ENCODE data around the gene CNOT1.

CNOT1 gene

GRCh38 chr16:58475091-58475619, 154.5 kb downstream of the CNOT1 start:
- DNase-seq = no peak

DNA sequence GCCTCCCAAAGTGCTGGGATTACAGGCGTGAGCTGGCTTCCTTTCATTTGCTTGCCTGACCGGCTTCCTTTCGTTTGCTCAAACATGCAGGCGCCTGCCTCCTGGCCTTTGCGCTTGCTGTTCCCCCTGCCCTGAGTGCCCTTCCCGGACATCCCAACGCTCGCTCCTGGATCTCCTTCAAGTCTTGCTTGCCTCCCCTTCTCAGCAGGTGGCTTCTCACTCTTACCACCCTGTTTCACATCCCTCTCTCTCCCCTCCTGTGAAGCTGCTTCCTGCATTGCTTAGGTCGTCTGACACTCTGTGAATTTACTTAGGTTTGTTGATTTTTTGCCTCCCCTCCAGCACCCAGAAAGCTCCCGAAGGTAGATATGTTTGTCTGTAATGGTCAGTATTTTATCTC, 155.3 kb downstream of the CNOT1 start:
- DNase-seq = no peak

DNA sequence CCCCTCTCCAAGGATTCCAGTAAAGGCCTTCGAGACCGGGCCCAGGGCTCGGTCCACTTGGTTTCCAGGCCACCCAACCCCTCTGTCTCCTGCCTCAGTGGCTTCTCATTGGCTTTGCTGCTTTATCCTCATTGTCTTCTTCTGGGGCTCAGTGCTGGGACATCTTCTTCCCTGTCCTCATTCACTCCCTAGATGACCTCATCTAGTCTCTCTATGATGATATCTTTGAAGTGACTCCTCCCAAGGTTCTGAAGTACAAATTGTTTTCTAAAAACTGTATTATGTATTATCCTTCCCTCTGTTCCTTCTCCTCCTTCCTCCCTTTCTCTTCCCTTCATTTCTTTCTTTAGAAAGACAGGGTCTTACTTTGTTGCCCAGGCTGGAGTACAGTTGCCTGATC, 156.8 kb downstream of the CNOT1 start:
- no peak for DNase-seq

DNA sequence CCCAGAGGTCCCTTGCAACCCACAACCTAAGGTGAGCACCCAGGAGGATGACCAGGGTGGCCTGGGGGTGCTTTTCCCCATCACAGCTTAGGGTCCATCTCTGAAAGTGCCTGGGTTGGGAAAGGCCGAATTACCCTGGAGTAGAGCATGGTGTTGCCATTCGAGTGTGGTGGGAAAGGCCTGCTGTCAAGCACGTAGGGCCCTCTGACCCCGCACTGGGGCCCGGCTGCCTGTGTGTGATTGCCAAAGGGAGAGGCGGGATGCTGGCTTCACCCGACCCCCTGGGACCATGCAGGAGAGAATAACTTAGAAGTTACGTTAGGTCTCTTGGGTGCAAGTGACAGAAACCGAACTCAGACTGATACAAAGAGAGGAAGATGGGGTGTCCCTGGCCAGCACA, 157.4 kb downstream of the CNOT1 start:
- DNase-seq = no peak

- no peak for DNase-seq
These were observed 158.2 kb downstream of the CNOT1 start for GRCh38 chr16:58471209-58471975.

Data from NCI-H1436 treated with DMSO at 0.1 percent for 48 hours (cell line).